Fibroblast of the aortic adventitia (primary cell): ENCODE data around the gene NR3C1. TPM values are rescaled to one million over a fixed set of nuclear protein-coding genes. Genes with fewer than 3 reads are reported as not detected.

Experiments used
- DNase-seq: peaks from one replicate; pipeline ENCODE4 v3.0.0-alpha.2; 2010; ENCODE audit warnings: low read depth
- H3K4me3 ChIP-seq: 2 replicates; pipeline ENCODE4 v1.5.1; 2011; ENCODE audit warnings: low read depth, mild to moderate bottlenecking, control low read depth, low read length, moderate library complexity
- total RNA-seq: library from RNA; depleted of rRNA; stranded (reverse); fragments of >200 nt; gene quantifications from 2 replicates; pipeline ENCODE4 v1.2.3, GENCODE V29; 2012; ENCODE audit warnings: low replicate concordance
- TF ChIP-seq, protein P1 (sequence below): IDR thresholded peaks from 2 replicates; pipeline ENCODE4 v1.5.1; 2011; ENCODE audit warnings: mild to moderate bottlenecking, low read length, control low read depth, inconsistent platforms; ENCODE audit not compliant: insufficient read depth

Gene NR3C1
- total RNA-seq, 1 donor, result 132 TPM

DNA sequence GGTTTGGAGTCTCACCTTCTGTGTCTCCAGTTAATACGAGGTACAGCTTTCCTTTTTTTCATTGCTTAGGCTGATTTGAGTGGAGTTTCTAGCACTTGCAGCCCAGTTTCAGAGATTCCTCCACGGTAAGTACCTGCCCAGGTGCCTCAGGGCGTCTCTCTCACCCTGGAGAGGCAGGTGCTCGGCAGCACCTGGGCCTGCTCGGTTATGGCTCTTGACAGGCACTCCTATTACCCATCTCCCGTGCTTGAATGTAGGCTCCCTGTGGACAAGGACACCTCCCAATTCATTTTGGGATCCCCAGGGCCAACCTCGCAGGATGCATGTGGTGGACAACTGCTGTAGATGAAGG lies 144.3 kb downstream of the NR3C1 start:
- DNase-seq, result no peak
- TF ChIP-seq, protein P1, sequence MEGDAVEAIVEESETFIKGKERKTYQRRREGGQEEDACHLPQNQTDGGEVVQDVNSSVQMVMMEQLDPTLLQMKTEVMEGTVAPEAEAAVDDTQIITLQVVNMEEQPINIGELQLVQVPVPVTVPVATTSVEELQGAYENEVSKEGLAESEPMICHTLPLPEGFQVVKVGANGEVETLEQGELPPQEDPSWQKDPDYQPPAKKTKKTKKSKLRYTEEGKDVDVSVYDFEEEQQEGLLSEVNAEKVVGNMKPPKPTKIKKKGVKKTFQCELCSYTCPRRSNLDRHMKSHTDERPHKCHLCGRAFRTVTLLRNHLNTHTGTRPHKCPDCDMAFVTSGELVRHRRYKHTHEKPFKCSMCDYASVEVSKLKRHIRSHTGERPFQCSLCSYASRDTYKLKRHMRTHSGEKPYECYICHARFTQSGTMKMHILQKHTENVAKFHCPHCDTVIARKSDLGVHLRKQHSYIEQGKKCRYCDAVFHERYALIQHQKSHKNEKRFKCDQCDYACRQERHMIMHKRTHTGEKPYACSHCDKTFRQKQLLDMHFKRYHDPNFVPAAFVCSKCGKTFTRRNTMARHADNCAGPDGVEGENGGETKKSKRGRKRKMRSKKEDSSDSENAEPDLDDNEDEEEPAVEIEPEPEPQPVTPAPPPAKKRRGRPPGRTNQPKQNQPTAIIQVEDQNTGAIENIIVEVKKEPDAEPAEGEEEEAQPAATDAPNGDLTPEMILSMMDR, result no peak

DNA sequence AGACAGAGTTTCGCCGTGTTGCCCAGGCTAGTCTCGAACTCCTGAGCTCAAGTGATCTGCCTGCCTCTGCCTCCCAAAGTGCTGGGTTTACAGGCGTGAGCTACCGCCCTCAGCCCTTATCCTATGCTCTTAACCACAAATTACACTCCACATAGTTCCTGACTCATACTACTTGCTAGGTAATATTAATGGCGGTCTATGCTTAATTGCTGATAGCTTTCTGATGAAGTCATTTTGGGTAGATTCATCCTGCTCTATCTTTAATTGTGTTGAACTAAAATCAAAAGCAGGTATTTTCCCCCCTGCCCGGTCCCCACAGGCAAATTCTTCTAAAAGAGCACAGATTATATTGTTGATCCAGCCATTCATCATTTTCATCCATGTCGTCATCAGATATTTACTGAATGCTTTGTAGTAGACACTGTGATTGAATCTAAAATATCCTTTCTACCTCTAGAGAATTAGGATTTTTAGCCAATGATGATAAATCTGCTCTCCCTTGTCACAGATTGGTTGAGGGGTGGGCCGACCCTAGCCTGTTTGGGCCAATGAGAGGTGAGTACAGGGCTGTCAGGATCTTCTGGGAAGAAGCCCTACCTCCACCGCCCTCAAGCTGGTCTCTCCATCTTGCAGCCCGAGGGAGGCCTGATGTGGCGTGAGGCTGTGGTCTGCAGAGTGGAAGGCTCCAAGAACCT lies 144.8 kb downstream of the NR3C1 start:
- TF ChIP-seq, protein P1, result no peak
- no peak for DNase-seq
- H3K4me3 ChIP-seq, result no peak overlapping the region

More for the DNA sequence above, 144.3 kb downstream of the NR3C1 start:
- no peak overlapping the region for H3K4me3 ChIP-seq

DNA sequence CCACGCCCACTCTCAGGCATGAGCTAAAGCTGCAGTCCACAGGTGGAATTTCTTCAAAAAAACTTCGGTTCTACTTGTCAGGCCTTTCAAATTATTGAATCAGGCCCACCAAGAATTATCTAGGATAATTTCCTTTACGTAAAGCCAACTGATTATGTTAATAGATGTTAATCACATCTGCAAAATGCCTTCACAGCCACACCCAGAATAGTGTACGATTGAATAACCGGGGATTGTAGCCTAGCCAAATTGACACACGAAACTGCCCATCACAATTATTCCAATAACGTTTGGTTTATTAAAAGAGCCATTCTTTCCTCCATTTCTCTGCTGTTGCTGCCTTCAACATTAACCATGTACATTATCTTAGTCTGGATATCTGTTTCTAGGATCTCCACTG lies 148.7 kb downstream of the NR3C1 start:
- DNase-seq, result no peak
- H3K4me3 ChIP-seq, result no peak overlapping the region
- TF ChIP-seq, protein P1, result no peak

DNA sequence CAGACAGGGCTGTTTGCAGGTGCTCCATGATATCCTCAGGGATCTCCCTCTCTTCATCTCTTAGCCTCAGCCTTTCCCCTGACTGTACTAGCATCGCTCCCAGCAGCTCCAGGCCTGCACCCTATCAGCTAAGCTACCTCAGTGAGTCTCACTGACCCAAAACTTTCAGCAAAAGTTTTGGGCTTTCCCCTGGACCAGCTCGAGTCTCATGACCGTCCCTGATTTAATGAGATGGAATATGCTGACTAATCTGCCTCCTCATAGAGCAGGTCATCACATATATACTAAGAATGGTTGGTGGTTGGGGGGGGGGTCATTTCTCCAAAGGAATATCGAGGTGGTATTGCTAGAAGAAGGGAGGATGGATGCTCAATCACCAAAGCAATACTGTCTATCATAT lies 151.5 kb downstream of the NR3C1 start:
- TF ChIP-seq, protein P1, result no peak
- H3K4me3 ChIP-seq, result no peak overlapping the region
- no peak for DNase-seq

DNA sequence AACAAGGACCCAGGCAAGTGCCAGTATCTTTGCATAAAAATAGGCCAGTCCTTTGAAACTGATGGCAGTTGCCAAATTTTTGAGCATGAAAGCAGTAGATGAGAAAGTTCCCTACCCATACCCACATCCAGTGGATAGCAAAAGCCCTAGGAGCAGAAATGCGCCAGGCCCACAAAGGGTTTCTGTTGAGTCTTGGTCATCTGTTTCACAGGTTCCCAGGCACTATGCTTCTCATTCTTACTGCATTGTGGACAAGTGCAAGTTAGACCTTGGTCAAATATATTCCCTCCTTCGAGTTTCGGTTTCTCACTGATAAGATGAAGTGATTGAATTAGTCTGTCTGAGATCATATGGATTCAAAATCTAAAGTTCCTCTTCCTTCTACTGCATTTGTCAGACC lies 152.3 kb downstream of the NR3C1 start:
- TF ChIP-seq, protein P1, result no peak
- no peak overlapping the region for H3K4me3 ChIP-seq
- DNase-seq, result no peak

DNA sequence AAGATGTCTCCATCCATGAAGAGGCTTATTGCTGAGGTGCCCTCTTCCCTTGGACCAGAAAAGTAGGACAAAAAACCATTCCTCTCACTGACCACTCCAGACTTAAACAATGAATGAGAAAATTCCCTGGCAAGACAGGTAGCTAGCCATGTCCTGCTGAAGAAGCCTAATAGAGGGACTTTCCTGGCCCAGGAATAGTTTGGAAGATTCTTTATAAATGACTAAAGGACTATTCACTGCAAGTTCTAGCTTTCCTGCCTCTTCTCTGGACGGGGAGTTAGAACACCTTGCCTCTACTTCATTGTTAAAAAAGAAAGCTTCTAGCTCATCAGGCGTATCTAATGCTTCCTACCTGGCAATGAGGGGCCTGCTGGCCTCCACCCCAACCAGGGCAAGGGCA lies 153.6 kb downstream of the NR3C1 start:
- peak; percentile 33 for DNase-seq
- TF ChIP-seq, protein P1, result no peak

More for the DNA sequence above, 153.6 kb downstream of the NR3C1 start:
- H3K4me3 ChIP-seq, result no peak overlapping the region
